Posterior vena cava (tissue), 2 donors: Measurements from ENCODE around the gene WDR37. TPM values are rescaled to one million over a fixed set of nuclear protein-coding genes. Genes with fewer than 3 reads are reported as not detected.
A peak's percentile ranks its signal among the peaks of the same experiment; 100 is the strongest.
"Not testable (repeated sequence)": the region's sequence is repeated elsewhere in the genome, so short reads cannot be mapped to it uniquely, and the experiment has no call there.

Experiments used
- DNase-seq: peaks from one replicate; pipeline ENCODE4 v3.0.0-alpha.2; 2020; ENCODE audit warnings: low spot score
- intact Hi-C, 2 donors: fragments of 100-400 bp; cut with DNase I; formaldehyde crosslinking; loops; one replicate each; pipeline versions ENCODE4 v1.14.1 to v1.14.2; 2022 to 2023
- total RNA-seq, 2 donors: library from RNA; stranded (reverse); fragmentation: NEBNext Ultra II Directional; extraction: Animal tissue kit (Norgen Biotek cat#: 25700); gene quantifications; one replicate each; pipeline ENCODE4 v1.2.1, GENCODE V29; 2021
- donor health status: DM: yes; HTN: yes; CAD: no.
- donor health status: DM: yes; HTN: yes; CAD: no.

WDR37 gene
- total RNA-seq, 2 donors from 2014 or later = 16.6 to 16.9 TPM

GRCh38 chr10:1157615-1157933 lies 101.4 kb downstream of the WDR37 start:
- DNase-seq = no peak
- intact Hi-C loops = loop anchor here in 1 of 2 donors (10.0 kb wide), 1 partner anchor 887 kb away; no protein-coding TSS in a partner anchor

DNA sequence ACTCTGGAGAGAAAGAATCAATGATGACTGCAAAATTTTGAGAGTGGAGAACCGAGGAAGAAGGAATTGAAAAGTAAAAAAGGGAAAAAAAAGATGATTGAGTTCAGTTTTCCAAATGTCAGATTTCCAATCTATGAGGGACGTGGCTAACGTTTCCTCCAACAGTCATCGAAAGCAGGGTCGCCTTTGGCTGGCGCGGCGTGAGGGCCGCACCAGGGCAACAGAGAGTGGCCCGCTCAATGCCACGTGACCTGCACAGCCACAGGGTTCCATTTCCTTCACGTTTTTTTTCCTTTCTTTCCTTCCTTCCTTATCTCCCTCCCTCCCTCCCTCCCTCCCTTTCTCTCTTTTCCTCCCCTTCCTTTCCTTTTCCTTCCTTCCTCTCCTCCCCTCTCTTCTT lies 101.9 kb downstream of the WDR37 start:
- intact Hi-C loops = loop anchor here in 1 of 2 donors (10.0 kb wide), 1 partner anchor 887 kb away; no protein-coding TSS in a partner anchor
- no peak for DNase-seq

- DNase-seq = peak; percentile 66
- intact Hi-C loops = loop anchor here in 1 of 2 donors (10.0 kb wide), 1 partner anchor 886 kb away; no protein-coding TSS in a partner anchor
Measured at GRCh38 chr10:1158536-1158935, 102.4 kb downstream of the WDR37 start.

DNA sequence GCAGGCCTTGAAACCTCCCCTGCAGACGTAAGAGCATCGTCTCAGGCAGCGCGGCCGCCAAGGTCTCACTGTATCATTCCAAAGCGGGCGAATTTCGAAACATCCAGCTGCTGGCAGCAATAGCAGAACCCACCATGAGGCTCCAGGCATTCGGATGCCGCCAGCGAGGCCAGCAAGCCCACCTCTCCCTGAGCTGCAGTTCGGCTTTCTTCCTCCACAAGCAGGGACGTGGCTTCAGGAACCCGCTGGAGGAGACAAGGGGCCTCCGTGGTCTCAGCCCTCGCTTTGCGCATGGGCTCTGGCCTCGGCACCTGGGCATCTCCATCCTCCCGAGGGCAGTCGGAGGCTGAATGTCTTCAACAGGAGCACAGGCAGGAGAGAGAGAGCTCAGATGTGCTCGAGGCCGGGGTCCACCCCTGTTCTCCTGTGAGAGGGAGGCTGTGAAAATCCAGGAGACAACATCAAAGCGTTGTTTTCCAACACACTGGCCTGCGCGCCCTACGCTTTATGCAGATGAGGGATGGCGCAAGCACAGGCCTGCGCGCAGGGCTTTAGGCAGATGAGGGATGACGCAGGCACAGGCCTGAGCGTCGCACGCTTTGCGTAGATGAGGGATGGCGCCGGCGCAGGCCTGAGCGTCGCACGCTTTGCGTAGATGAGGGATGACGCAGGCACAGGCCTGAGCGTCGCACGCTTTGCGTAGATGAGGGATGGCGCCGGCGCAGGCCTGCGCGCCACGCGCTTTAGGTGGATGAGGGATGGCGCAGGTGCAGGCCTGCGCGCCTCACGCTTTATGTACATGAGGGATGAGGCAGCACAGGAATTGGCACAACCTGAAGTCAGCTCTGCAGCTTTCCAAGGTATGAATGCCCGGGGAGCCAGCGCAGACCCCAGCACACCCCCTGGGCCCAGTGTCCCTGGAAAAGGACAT lies 103.2 kb downstream of the WDR37 start:
- DNase-seq = peak; percentile 77

GRCh38 chr10:1160561-1161314 lies 104.6 kb downstream of the WDR37 start:
- intact Hi-C loops = no loop called here
- DNase-seq = peak; percentile 50

More for the DNA sequence above, 103.2 kb downstream of the WDR37 start:
- intact Hi-C loops = loop anchor here in 1 of 2 donors (10.0 kb wide), 1 partner anchor 885 kb away; no protein-coding TSS in a partner anchor

DNA sequence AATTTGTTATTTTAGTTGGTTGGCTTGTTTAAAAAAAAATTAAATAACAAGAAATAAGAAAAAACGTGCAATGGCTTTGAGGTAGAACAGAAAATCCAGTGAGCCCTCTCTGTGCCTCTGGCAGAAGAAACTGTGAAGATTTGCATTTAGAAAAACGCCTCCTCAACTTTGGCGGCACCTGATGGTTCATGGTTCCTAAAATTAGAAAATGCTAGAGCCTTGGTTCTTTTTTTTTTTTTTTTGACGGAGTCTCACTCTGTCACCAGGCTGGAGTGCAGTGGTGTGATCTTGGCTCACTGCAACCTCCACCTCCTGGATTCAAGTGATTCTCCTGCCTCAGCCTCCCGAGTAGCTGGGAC lies 105.1 kb downstream of the WDR37 start:
- intact Hi-C loops, DNase-seq: not testable (repeated sequence)

GRCh38 chr10:1162481-1163203 lies 106.5 kb downstream of the WDR37 start:
- intact Hi-C loops = loop anchor here in 1 of 2 donors (1.0 kb wide), 1 partner anchor 33 kb away; no protein-coding TSS in a partner anchor
- DNase-seq = peak; percentile 74

DNA sequence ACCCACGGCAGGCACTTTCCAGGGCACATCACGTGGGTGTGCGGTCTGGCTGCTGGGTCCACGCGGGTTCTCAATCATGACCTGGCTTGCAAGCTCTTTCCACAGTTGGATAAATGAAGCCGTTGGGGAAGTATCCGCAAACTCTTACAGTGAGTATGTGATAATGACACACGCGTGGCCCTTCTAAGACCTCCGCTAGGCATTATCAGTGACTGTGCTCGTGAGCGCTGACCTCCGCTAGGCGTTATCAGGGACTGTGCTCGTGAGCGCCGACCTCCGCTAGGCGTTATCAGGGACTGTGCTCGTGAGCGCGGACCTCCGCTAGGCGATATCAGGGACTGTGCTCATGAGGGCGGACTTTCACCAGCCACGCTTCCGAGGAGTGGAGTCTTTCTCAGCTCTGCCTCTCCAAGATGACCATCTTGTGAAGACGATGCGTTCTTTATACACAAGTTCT lies 107.0 kb downstream of the WDR37 start:
- intact Hi-C loops = no loop called here
- DNase-seq = peak; percentile 68

DNA sequence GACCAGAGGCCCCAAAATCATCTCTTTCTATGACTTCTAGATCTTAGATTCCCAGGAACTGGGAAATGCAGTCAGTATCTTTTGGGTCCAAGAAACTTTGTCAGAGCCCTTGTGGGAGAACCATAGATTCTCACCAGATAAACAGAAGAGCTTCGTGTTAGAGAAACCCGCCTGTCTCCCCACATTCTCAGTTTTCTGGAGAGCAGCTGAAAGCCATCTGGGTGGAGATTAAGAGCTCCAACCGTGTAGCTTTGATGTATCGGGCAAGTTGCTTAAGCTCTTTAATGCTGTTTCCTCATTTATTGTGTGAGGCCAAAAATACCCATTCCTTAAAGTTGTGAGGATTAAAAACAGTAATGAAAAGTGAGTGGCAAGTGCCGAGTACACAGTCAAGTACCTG lies 107.6 kb downstream of the WDR37 start:
- no peak for DNase-seq
- intact Hi-C loops = no loop called here

GRCh38 chr10:1166101-1166827 lies 110.1 kb downstream of the WDR37 start:
- intact Hi-C loops = no loop called here
- DNase-seq = peak; percentile 77

DNA sequence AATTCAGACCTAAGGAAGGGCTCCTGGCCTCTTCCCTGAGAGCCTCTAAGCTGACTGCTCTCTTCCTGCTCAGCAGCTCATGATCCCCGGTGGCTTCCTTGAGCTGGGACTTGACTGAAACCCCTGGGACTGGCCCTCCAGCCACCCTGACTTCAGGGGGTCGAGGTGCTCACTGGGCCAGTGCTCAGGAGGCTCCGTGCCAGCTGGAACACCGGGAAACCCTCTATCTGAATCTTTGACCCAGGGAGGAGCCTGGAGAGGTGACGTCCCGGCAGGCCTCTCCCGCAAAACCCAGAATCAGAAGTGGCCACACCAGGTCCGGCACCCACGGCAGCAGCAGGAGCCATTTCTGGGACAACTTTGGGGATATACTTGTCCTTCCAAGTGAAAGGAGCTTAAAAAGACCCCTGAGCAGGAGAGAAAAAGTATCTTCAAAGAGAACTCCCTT lies 110.7 kb downstream of the WDR37 start:
- intact Hi-C loops = no loop called here
- peak; percentile 63 for DNase-seq

DNA sequence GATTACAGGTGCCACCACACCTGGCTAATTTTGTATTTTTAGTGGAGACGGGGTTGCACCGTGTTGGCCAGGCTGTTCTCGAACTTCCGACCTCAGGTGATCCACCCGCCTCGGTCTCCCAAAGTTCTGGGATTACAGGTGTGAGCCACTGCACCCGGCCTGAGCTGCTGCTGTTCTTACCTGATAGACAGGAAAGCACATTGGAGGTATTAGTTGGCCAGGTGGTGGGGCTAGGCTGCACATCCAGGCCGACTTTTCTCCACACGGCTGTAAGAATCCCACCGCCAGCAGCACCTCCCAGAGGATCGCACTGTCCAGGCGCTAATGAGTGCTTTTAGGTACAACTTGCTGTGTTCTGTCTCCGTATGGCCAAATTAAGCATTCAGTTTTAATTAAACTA lies 112.6 kb downstream of the WDR37 start:
- peak; percentile 50 for DNase-seq
- intact Hi-C loops = no loop called here

DNA sequence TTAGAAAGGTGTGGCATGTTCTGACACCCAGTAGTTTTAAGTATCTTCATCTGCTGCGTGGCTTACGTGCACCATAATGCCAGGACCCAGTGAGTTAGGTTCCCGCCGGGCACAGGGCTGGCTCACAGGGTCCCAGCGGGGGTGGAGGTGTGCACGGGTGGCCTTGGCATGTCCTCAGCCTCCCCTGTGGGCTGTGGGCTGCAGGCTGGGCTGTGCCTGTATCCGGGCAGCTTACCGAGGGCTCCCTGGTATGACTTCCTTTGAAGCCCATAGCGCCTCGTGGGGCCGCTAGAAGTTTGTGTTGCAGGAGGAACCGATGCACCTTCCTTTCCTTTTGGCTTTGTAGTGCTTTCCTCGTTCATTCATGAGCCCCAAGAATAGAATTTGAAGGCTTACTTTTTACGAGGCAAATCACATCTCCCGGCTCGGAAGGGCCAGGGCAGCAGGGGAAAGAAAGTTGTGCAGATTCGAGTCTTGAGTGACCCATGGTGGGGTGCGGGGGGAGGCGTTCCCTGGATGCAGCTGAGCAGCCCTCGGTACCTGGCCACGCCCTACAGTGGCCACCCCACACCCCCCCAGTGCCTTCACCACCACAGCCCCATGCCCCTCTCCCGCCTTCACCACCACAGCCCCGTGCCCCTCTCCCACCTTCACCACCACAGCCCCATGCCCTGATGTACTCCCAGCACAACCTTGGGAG lies 113.2 kb downstream of the WDR37 start:
- DNase-seq = peak; percentile 49
- intact Hi-C loops = no loop called here

GRCh38 chr10:1169981-1170866 lies 114.0 kb downstream of the WDR37 start:
- intact Hi-C loops = no loop called here
- DNase-seq = peak; percentile 40

- intact Hi-C loops = no loop called here
- peak; percentile 72 for DNase-seq
Measured at GRCh38 chr10:1170867-1171180, 114.6 kb downstream of the WDR37 start.

DNA sequence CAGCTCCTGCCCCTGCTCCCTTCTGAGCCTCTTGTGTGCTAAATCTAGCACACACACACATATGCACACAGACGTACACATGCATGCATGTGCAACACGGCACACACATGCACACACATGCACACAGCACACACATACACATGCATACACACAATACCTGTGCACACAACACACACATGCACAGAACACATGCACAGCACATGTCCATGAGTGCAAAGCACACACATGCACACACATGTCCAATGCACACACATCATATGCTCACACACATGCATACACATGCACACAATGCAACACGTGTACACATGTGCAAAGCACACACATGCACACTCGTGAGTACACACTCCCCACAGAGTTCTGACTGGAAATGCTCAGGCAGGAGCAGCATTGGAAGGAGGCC lies 115.0 kb downstream of the WDR37 start:
- intact Hi-C loops = no loop called here

GRCh38 chr10:1171586-1171985 lies 115.4 kb downstream of the WDR37 start:
- DNase-seq = peak; percentile 56
- intact Hi-C loops = no loop called here

More for the DNA sequence above, 115.0 kb downstream of the WDR37 start:
- peak; percentile 5 for DNase-seq
